ENCODE results near the gene MBNL2.

Gene MBNL2

GRCh38 chr13:97212004-97212403, 10.1 kb upstream of the MBNL2 start:
- no peak for DNase-seq

- DNase-seq = peak; percentile 36
Observed at GRCh38 chr13:97212601-97213040, 9.5 kb upstream of the MBNL2 start.

- no peak for DNase-seq
Observed at GRCh38 chr13:97214921-97215320, 7.2 kb upstream of the MBNL2 start.

- DNase-seq = peak; percentile 44
Observed at GRCh38 chr13:97215325-97215724, 6.8 kb upstream of the MBNL2 start.

GRCh38 chr13:97219226-97219625, 2.9 kb upstream of the MBNL2 start:
- DNase-seq = no peak

- no peak for DNase-seq
Observed at GRCh38 chr13:97220151-97220900, 1.8 kb upstream of the MBNL2 start.

GRCh38 chr13:97221046-97221445, 1.1 kb upstream of the MBNL2 start:
- DNase-seq = no peak

- DNase-seq = no peak
Observed at GRCh38 chr13:97221466-97221865, 667 bp upstream of the MBNL2 start.

GRCh38 chr13:97223037-97223710, 1.0 kb downstream of the MBNL2 start:
- no peak for DNase-seq

- peak; percentile 40 for DNase-seq
Observed at GRCh38 chr13:97223711-97224541, 1.8 kb downstream of the MBNL2 start.

GRCh38 chr13:97224544-97225300, 2.6 kb downstream of the MBNL2 start:
- peak; percentile 54 for DNase-seq

- DNase-seq = peak; percentile 27
Observed at GRCh38 chr13:97225533-97225932, 3.4 kb downstream of the MBNL2 start.

- DNase-seq = no peak
Observed at GRCh38 chr13:97226013-97226412, 3.9 kb downstream of the MBNL2 start.

- DNase-seq = peak; percentile 74
Observed at GRCh38 chr13:97226788-97227627, 4.9 kb downstream of the MBNL2 start.

GRCh38 chr13:97228850-97229521, 6.9 kb downstream of the MBNL2 start:
- DNase-seq = no peak

GRCh38 chr13:97229699-97230098, 7.6 kb downstream of the MBNL2 start:
- DNase-seq = no peak

GRCh38 chr13:97231118-97231828, 9.1 kb downstream of the MBNL2 start:
- DNase-seq = no peak

GRCh38 chr13:97231829-97232196, 9.7 kb downstream of the MBNL2 start:
- no peak for DNase-seq

GRCh38 chr13:97233499-97233898, 11.4 kb downstream of the MBNL2 start:
- no peak for DNase-seq

GRCh38 chr13:97234236-97234635, 12.1 kb downstream of the MBNL2 start:
- no peak for DNase-seq

- no peak for DNase-seq
Observed at GRCh38 chr13:97234742-97235141, 12.6 kb downstream of the MBNL2 start.

Data from activated CD4-positive, alpha-beta T cell treated with anti-CD3 and anti-CD28 coated beads, Interleukin-2, Interleukin-6, amounts not matched to agents 100 ng/mL and 50 ng/mL, durations not matched to agents 16 hours and 8 hours (primary cell).